Dendritic cell treated with granulocyte-macrophage colony-stimulating factor and Interleukin-4, amounts not matched to agents 40 ng/mL and 50 ng/mL, for 4 days (primary cell): ENCODE results near the gene EFHC1.

Experiments used
- H3K27ac Mint-ChIP-seq: one replicate; pipeline ENCODE4 v1.8.0; 2022; ENCODE audit warnings: mild to moderate bottlenecking, mixed read lengths
- H3K27me3 Mint-ChIP-seq: one replicate; pipeline ENCODE4 v1.8.0; 2022; ENCODE audit warnings: mild to moderate bottlenecking, mixed read lengths
- H3K36me3 Mint-ChIP-seq: one replicate; pipeline ENCODE4 v1.8.0; 2022; ENCODE audit warnings: low read depth, mixed read lengths
- H3K4me1 Mint-ChIP-seq: one replicate; pipeline ENCODE4 v1.8.0; 2022; ENCODE audit warnings: low read depth, mixed read lengths
- H3K4me3 Mint-ChIP-seq: one replicate; pipeline ENCODE4 v1.8.0; 2022; ENCODE audit warnings: mild to moderate bottlenecking, moderate library complexity, mixed read lengths
- H3K9me3 Mint-ChIP-seq: one replicate; pipeline ENCODE4 v1.8.0; 2022; ENCODE audit warnings: mixed read lengths
- intact Hi-C: fragments of 100-400 bp; cut with micrococcal nuclease; formaldehyde crosslinking; loops from one replicate; pipeline ENCODE4 v1.15.0; 2022

Gene EFHC1

GRCh38 chr6:52571099-52571755, 151.1 kb downstream of the EFHC1 start:
- Mint-ChIP-seq H3K36me3 (peaks cover 37% of the 10 kb centered on the region), H3K4me3 (no peak overlapping the region), H3K27me3 (no peaks in the 10 kb centered on the region), H3K27ac (no peak overlapping the region), H3K4me1 (peaks cover 56% of the 10 kb centered on the region), H3K9me3 (no peaks in the 10 kb centered on the region)
- intact Hi-C loops, result no loop called here

- intact Hi-C loops, result no loop called here
- H3K4me1 Mint-ChIP-seq, result peaks cover 50% of the 10 kb centered on the region
- H3K36me3 Mint-ChIP-seq, result peaks cover 42% of the 10 kb centered on the region
- no peak overlapping the region for H3K27ac Mint-ChIP-seq
- no peak overlapping the region for H3K4me3 Mint-ChIP-seq
- H3K9me3 Mint-ChIP-seq, result no peaks in the 10 kb centered on the region
- H3K27me3 Mint-ChIP-seq, result no peaks in the 10 kb centered on the region
Observed at GRCh38 chr6:52572536-52572935, 152.4 kb downstream of the EFHC1 start.

- H3K4me3 Mint-ChIP-seq, result peak overlapping the region; percentile 22
- H3K9me3 Mint-ChIP-seq, result no peaks in the 10 kb centered on the region
- H3K4me1 Mint-ChIP-seq, result peaks cover 43% of the 10 kb centered on the region
- H3K36me3 Mint-ChIP-seq, result peaks cover 35% of the 10 kb centered on the region
- no peak overlapping the region for H3K27ac Mint-ChIP-seq
- intact Hi-C loops, result no loop called here
- H3K27me3 Mint-ChIP-seq, result no peaks in the 10 kb centered on the region
Observed at GRCh38 chr6:52573295-52573694, 153.2 kb downstream of the EFHC1 start.
